HG02588 (cell line): ENCODE measurements around the gene LRRFIP1.
"Not testable (repeated sequence)": the region's sequence is repeated elsewhere in the genome, so short reads cannot be mapped to it uniquely, and the experiment has no call there.

Experiments used
- ATAC-seq: cut with Tn5 transposase; IDR thresholded peaks from one replicate; pipeline ENCODE4 v1.9.1; 2021; ENCODE audit warnings: mild to moderate bottlenecking, moderate library complexity; ENCODE audit not compliant: unreplicated experiment

Gene LRRFIP1

GRCh38 chr2:237661270-237661669 lies 33.9 kb downstream of the LRRFIP1 start:
- ATAC-seq = no peak

GRCh38 chr2:237661799-237662328 lies 34.5 kb downstream of the LRRFIP1 start:
- ATAC-seq = no peak

- ATAC-seq = no peak
These were observed 35.3 kb downstream of the LRRFIP1 start for GRCh38 chr2:237662671-237663093.

GRCh38 chr2:237663517-237664110 lies 36.2 kb downstream of the LRRFIP1 start:
- ATAC-seq = no peak

GRCh38 chr2:237664151-237664550 lies 36.8 kb downstream of the LRRFIP1 start:
- no peak for ATAC-seq

- no peak for ATAC-seq
These were observed 38.3 kb downstream of the LRRFIP1 start for GRCh38 chr2:237665713-237666143.

- ATAC-seq = no peak
These were observed 39.2 kb downstream of the LRRFIP1 start for GRCh38 chr2:237666606-237667005.

GRCh38 chr2:237667050-237667576 lies 39.7 kb downstream of the LRRFIP1 start:
- ATAC-seq = not testable (repeated sequence)

- no peak for ATAC-seq
These were observed 40.5 kb downstream of the LRRFIP1 start for GRCh38 chr2:237667893-237668292.

GRCh38 chr2:237668440-237668839 lies 41.1 kb downstream of the LRRFIP1 start:
- ATAC-seq = no peak

GRCh38 chr2:237669283-237669627 lies 41.9 kb downstream of the LRRFIP1 start:
- no peak for ATAC-seq

- ATAC-seq = no peak
These were observed 42.4 kb downstream of the LRRFIP1 start for GRCh38 chr2:237669628-237670392.

- ATAC-seq = no peak
These were observed 43.3 kb downstream of the LRRFIP1 start for GRCh38 chr2:237670641-237671040.

GRCh38 chr2:237671466-237672138 lies 44.2 kb downstream of the LRRFIP1 start:
- ATAC-seq = no peak

GRCh38 chr2:237672731-237673129 lies 45.3 kb downstream of the LRRFIP1 start:
- no peak for ATAC-seq

GRCh38 chr2:237673130-237674001 lies 46.0 kb downstream of the LRRFIP1 start:
- peak; percentile 31 for ATAC-seq

- ATAC-seq = peak; percentile 85
These were observed 47.4 kb downstream of the LRRFIP1 start for GRCh38 chr2:237674731-237675276.

- ATAC-seq = no peak
These were observed 47.9 kb downstream of the LRRFIP1 start for GRCh38 chr2:237675316-237675715.

- no peak for ATAC-seq
These were observed 53.5 kb downstream of the LRRFIP1 start for GRCh38 chr2:237680702-237681478.
